Measurements from ENCODE around the gene HMGCS1. TPM values are rescaled to one million over a fixed set of nuclear protein-coding genes. Genes with fewer than 3 reads are reported as not detected.

HMGCS1 gene
- total and polyA plus RNA-seq, 9 of the 15 experiments (the other 6 are each of a cell fraction or from before 2014, with no cell fraction given): 43.7 to 337 (median 111) TPM

- TF ChIP-seq SMARCA4 (IDR thresholded peaks at IDR 0.05) (0 out of 2 replicates have a peak, but pooled peaks have one; percentile 18), HES1 (IDR thresholded peaks at IDR 0.05; ENCODE audit: low read depth) (0 out of 2 replicates have a peak, but pooled peaks have one; percentile 3), NFATC3 (IDR thresholded peaks at IDR 0.05) (0 out of 2 replicates have a peak, but pooled peaks have one; percentile 32), THRAP3 (IDR thresholded peaks at IDR 0.05; ENCODE audit: borderline replicate concordance) (0 out of 2 replicates have a peak, but pooled peaks have one; percentile 36), THAP12 (CRISPR knock-in tag; IDR thresholded peaks at IDR 0.05) (no peak), NFIX (CRISPR knock-in tag; IDR thresholded peaks at IDR 0.05; ENCODE audit: low read depth) (0 out of 2 replicates have a peak, but pooled peaks have one; percentile 2), NFIC (IDR thresholded peaks at IDR 0.05) (peak; percentile 74), ARNT (IDR thresholded peaks at IDR 0.05) (peak; percentile 1 to 58; a peak in 1 of 4 replicates)
- TF ChIP-seq, protein P1, sequence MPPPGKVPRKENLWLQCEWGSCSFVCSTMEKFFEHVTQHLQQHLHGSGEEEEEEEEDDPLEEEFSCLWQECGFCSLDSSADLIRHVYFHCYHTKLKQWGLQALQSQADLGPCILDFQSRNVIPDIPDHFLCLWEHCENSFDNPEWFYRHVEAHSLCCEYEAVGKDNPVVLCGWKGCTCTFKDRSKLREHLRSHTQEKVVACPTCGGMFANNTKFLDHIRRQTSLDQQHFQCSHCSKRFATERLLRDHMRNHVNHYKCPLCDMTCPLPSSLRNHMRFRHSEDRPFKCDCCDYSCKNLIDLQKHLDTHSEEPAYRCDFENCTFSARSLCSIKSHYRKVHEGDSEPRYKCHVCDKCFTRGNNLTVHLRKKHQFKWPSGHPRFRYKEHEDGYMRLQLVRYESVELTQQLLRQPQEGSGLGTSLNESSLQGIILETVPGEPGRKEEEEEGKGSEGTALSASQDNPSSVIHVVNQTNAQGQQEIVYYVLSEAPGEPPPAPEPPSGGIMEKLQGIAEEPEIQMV (tag; conservative IDR thresholded peaks at IDR 0.05; ENCODE audit: low read depth): 0 out of 2 replicates have a peak, but pooled peaks have one; percentile 16
- TF ChIP-seq, protein P2, sequence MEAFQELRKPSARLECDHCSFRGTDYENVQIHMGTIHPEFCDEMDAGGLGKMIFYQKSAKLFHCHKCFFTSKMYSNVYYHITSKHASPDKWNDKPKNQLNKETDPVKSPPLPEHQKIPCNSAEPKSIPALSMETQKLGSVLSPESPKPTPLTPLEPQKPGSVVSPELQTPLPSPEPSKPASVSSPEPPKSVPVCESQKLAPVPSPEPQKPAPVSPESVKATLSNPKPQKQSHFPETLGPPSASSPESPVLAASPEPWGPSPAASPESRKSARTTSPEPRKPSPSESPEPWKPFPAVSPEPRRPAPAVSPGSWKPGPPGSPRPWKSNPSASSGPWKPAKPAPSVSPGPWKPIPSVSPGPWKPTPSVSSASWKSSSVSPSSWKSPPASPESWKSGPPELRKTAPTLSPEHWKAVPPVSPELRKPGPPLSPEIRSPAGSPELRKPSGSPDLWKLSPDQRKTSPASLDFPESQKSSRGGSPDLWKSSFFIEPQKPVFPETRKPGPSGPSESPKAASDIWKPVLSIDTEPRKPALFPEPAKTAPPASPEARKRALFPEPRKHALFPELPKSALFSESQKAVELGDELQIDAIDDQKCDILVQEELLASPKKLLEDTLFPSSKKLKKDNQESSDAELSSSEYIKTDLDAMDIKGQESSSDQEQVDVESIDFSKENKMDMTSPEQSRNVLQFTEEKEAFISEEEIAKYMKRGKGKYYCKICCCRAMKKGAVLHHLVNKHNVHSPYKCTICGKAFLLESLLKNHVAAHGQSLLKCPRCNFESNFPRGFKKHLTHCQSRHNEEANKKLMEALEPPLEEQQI (IDR thresholded peaks at IDR 0.05): 0 out of 2 replicates have a peak, but pooled peaks have one; percentile 6
These were observed 744 bp upstream of the HMGCS1 start (continued) for GRCh38 chr5:43313854-43314457.
